Natural killer cell (primary cell): ENCODE data around the gene PSMC5. TPM values are rescaled to one million over a fixed set of nuclear protein-coding genes. Genes with fewer than 3 reads are reported as not detected.

ENCODE experiments used
- ATAC-seq, 3 donors: fragments of 150-1000 bp in 2 of 3; fragments of 200-7000 bp in 1 of 3; cut with Tn5 transposase; 1 replicate in 1 of 3; 2 replicates in 2 of 3; pipeline ENCODE4 v1.10.0; 2021; ENCODE audit warnings: mild to moderate bottlenecking in 2 of 3, moderate library complexity in 2 of 3
- DNase-seq, 2 donors: peaks; one replicate each; pipeline versions ENCODE4 v3.0.0 to v3.0.0-alpha.2; 2013 to 2021; ENCODE audit warnings: mixed read lengths in 1 of 2
- H3K27ac ChIP-seq: one replicate; pipeline ENCODE4 v1.5.1; 2013; ENCODE audit warnings: mild to moderate bottlenecking, low read length
- H3K27me3 ChIP-seq: one replicate; pipeline ENCODE4 v1.6.1; 2013; ENCODE audit warnings: low read length; ENCODE audit not compliant: control insufficient read depth, insufficient read depth
- H3K36me3 ChIP-seq: one replicate; pipeline ENCODE4 v1.6.1; 2013; ENCODE audit warnings: low read length; ENCODE audit not compliant: control insufficient read depth, insufficient read depth
- H3K4me1 ChIP-seq: one replicate; pipeline ENCODE4 v1.6.1; 2013; ENCODE audit warnings: low read length; ENCODE audit not compliant: control insufficient read depth, insufficient read depth
- H3K4me3 ChIP-seq: one replicate; pipeline ENCODE4 v1.5.1; 2013; ENCODE audit warnings: low read length
- H3K9me3 ChIP-seq: one replicate; pipeline ENCODE4 v1.6.1; 2013; ENCODE audit warnings: low read length; ENCODE audit not compliant: control insufficient read depth, insufficient read depth
- H3K27ac Mint-ChIP-seq, 2 donors: one replicate each; pipeline ENCODE4 v1.8.0; 2022; ENCODE audit warnings: mild to moderate bottlenecking in 2 of 2, mixed read lengths in 2 of 2, moderate library complexity in 1 of 2
- H3K27me3 Mint-ChIP-seq, 2 donors: one replicate each; pipeline ENCODE4 v1.8.0; 2022; ENCODE audit warnings: low read depth in 2 of 2, mixed read lengths in 2 of 2
- H3K36me3 Mint-ChIP-seq: one replicate; pipeline ENCODE4 v1.8.0; 2022; ENCODE audit warnings: mixed read lengths
- H3K4me1 Mint-ChIP-seq, 2 donors: one replicate each; pipeline ENCODE4 v1.8.0; 2022; ENCODE audit warnings: mixed read lengths in 2 of 2
- H3K4me3 Mint-ChIP-seq: one replicate; pipeline ENCODE4 v1.8.0; 2022; ENCODE audit warnings: mild to moderate bottlenecking, moderate library complexity, mixed read lengths
- H3K9me3 Mint-ChIP-seq, 2 donors: one replicate each; pipeline ENCODE4 v1.8.0; 2022; ENCODE audit warnings: mixed read lengths in 2 of 2
- WGBS: methylation state at CpG from one replicate; pipeline ENCODE4 v1.1.7; 2013; ENCODE audit warnings: missing lambda C conversion rate; ENCODE audit not compliant: insufficient coverage; 5-methylcytosine and 5-hydroxymethylcytosine counted together
- intact Hi-C: fragments of 100-400 bp; cut with micrococcal nuclease; formaldehyde crosslinking; loops from one replicate; pipeline ENCODE4 v1.14.2; 2022
- total RNA-seq, 4 donors: library from RNA; stranded (reverse); fragments of 120-200 nt in 1 of 4; gene quantifications; one replicate each; pipeline versions ENCODE4 v1.2.3 to v1.2.4, GENCODE V29; 2013 to 2022
- TF ChIP-seq, protein P1 (sequence below): fragments of 200-600 bp; IDR thresholded peaks from one replicate; pipeline ENCODE4 v1.8.0; 2022; ENCODE audit warnings: antibody characterized with exemption

Gene PSMC5
- total RNA-seq, 3 donors from 2014 or later (not counting 1 experiment from before 2014, with no cell fraction given), result 91.3 to 114 (median 100) TPM

DNA sequence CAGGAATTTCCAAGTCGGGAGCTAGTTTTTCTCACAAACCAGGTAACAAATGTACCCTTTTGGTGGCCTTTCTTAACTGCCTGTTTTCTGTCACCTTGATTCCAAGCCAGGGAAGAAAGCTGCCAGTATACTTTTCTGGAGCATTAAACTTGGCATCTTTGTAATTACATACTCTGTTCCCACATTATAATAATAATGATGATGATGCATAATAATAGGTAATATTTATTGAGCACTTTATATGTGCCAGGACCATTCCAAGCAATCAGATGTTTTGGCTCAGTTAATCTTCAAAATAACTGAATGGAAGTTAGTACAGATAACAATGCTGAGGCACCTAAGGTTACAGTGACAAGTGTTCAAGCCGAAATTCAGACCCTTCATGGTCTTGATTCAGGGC is 11.1 kb upstream of the PSMC5 start:
- H3K27ac ChIP-seq, result no peak overlapping the region
- 95% methylated on average over 2 of the region's 2 CpGs for WGBS
- no peak overlapping the region for H3K4me3 ChIP-seq
- H3K4me3 Mint-ChIP-seq, result no peak overlapping the region
- H3K9me3 Mint-ChIP-seq, result no peaks in the 10 kb centered on the region
- peaks cover 32% of the 10 kb centered on the region for H3K36me3 Mint-ChIP-seq
- no peaks in the 10 kb centered on the region for H3K9me3 ChIP-seq
- peaks cover 93% of the 10 kb centered on the region for H3K36me3 ChIP-seq
- TF ChIP-seq, protein P1, sequence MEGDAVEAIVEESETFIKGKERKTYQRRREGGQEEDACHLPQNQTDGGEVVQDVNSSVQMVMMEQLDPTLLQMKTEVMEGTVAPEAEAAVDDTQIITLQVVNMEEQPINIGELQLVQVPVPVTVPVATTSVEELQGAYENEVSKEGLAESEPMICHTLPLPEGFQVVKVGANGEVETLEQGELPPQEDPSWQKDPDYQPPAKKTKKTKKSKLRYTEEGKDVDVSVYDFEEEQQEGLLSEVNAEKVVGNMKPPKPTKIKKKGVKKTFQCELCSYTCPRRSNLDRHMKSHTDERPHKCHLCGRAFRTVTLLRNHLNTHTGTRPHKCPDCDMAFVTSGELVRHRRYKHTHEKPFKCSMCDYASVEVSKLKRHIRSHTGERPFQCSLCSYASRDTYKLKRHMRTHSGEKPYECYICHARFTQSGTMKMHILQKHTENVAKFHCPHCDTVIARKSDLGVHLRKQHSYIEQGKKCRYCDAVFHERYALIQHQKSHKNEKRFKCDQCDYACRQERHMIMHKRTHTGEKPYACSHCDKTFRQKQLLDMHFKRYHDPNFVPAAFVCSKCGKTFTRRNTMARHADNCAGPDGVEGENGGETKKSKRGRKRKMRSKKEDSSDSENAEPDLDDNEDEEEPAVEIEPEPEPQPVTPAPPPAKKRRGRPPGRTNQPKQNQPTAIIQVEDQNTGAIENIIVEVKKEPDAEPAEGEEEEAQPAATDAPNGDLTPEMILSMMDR, result no peak
- no peaks in the 10 kb centered on the region for H3K27me3 ChIP-seq
- peaks cover 5% of the 10 kb centered on the region for H3K4me1 ChIP-seq
- no peak for DNase-seq
- H3K27ac Mint-ChIP-seq, result no peak overlapping the region
- intact Hi-C loops, result no loop called here
- H3K27me3 Mint-ChIP-seq, result no peaks in the 10 kb centered on the region
- ATAC-seq, result no peak
- peaks cover 0 to 8% of the 10 kb centered on the region in 2 donors for H3K4me1 Mint-ChIP-seq

DNA sequence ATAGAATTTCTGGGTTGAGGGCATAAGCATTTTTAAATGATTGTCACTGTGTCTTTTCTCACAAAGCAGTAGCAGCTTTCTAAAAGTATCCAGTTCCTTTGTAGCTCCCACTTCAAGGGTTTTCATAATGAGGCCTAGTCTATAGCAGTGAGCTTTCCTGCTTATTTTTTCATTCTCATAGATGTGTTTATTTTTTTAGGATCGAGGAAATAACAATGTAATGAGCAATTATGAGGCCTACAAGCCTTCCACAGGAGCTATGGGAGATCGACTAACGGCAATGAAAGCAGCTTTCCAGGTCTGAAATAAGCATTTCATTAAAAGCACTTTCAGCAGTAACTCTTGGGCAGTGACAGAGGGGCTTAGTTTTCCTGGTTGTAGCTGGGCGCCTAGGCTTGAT is 10.6 kb upstream of the PSMC5 start:
- Histone ChIP-seq H3K9me3 (no peaks in the 10 kb centered on the region), H3K36me3 (peaks cover 93% of the 10 kb centered on the region), H3K4me3 (no peak overlapping the region), H3K27ac (no peak overlapping the region), H3K27me3 (no peaks in the 10 kb centered on the region), H3K4me1 (peaks cover 5% of the 10 kb centered on the region)
- Mint-ChIP-seq H3K9me3 (no peaks in the 10 kb centered on the region), H3K27me3 (no peaks in the 10 kb centered on the region), H3K27ac (no peak overlapping the region), H3K4me1 (peaks cover 3 to 9% of the 10 kb centered on the region in 2 donors), H3K4me3 (no peak overlapping the region), H3K36me3 (peaks cover 32% of the 10 kb centered on the region)
- DNase-seq (no peak), ATAC-seq (no peak)
- TF ChIP-seq, protein P1, result no peak
- intact Hi-C loops, result no loop called here
- WGBS, result 94% methylated on average over 4 of the region's 4 CpGs

DNA sequence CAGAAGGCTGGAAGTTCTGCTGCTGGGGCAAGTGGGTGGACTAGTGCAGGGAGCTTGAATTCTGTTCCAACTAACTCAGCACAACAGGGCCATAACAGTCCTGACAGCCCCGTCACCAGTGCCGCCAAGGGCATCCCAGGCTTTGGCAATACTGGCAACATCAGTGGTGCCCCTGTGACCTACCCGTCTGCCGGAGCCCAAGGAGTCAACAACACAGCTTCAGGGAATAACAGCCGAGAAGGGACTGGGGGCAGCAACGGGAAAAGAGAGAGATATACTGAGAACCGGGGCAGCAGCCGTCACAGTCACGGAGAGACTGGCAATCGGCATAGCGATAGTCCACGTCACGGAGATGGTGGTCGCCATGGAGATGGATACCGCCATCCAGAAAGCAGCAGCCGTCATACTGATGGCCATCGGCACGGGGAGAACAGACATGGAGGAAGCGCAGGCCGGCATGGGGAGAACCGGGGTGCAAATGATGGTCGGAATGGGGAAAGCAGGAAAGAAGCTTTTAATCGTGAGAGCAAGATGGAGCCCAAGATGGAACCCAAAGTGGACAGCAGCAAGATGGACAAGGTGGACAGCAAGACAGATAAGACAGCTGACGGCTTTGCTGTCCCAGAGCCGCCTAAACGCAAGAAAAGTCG is 9.4 kb upstream of the PSMC5 start:
- no peaks in the 10 kb centered on the region for H3K9me3 Mint-ChIP-seq
- 98% methylated on average over 27 of the region's 27 CpGs for WGBS

More for the DNA sequence above, 9.4 kb upstream of the PSMC5 start:
- TF ChIP-seq, protein P1, result no peak
- peak overlapping the region in 1 of 2 donors; percentile 67 for H3K27ac Mint-ChIP-seq
- Histone ChIP-seq H3K36me3 (peaks cover 93% of the 10 kb centered on the region), H3K27ac (no peak overlapping the region), H3K27me3 (no peaks in the 10 kb centered on the region), H3K4me1 (peaks cover 5% of the 10 kb centered on the region), H3K9me3 (no peaks in the 10 kb centered on the region), H3K4me3 (no peak overlapping the region)
- peaks cover 31% of the 10 kb centered on the region for H3K36me3 Mint-ChIP-seq
- intact Hi-C loops, result no loop called here
- H3K4me1 Mint-ChIP-seq, result peaks cover 8 to 13% of the 10 kb centered on the region in 2 donors
- DNase-seq (no peak), ATAC-seq (no peak)
- no peaks in the 10 kb centered on the region for H3K27me3 Mint-ChIP-seq
- no peak overlapping the region for H3K4me3 Mint-ChIP-seq
